GM19023 (cell line): ENCODE results near the gene SIRPA.

Source experiments
- ATAC-seq: cut with Tn5 transposase; IDR thresholded peaks from one replicate; pipeline ENCODE4 v1.9.1; 2021; ENCODE audit warnings: mild to moderate bottlenecking, moderate library complexity; ENCODE audit not compliant: unreplicated experiment

Gene SIRPA

DNA sequence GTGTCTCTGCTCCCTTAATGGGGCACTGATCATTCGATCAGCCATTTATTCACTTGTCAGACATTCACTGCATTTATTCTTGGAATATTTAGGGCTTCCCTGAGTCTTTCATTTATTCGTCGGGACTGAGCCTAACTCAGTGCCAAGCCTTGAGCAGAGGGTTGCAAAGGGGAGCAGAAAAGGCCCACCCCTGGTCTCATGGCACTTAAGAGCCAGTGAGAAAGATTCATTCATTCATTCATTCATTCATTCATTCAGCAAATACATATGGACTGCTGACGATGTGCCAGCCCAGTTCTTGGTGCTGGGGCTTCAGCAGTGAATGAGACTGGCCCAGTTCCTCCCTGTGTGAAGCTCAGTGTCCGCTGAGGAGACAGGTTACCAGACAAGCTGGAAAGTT lies 36.6 kb downstream of the SIRPA start:
- no peak for ATAC-seq

DNA sequence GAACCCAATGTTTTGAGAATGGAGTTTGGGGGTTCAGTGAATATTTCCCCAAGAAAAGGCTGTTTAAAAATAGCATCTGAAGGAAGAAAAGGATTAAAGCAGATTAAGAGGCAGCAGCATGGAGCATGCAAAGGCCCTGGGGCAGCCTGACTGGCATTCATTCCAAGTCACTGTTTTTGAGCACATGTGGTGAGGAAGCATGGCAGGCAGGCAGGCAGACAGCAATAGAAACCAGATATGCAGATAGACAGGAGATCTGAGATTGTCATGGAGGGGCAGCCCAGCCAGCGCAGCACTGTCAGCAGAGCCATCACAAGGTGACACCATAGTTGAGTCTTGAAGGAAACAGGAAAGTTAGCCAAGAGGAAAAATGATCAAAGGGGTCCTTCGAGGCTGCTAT lies 37.8 kb downstream of the SIRPA start:
- ATAC-seq, result no peak

GRCh38 chr20:1933465-1933870 lies 38.3 kb downstream of the SIRPA start:
- ATAC-seq, result no peak

DNA sequence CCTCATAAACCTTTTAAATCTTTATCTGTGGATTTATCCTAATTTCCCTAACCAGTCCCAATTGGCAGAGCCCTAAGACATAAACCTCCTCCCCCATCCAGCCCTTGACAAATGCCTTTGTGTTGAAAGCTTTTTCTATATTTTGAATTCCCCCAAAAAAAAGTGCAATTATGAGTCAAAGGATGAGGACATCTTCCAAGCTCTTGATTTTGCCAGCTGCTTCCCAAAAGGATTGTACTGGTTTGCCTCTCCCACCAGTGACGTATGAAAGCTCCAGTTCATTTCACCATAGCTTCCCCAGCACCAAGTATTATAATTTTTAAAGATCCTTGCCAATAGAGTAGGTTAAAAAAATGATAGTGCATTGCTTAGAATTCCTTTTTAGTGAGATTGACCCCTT lies 38.9 kb downstream of the SIRPA start:
- ATAC-seq, result no peak

DNA sequence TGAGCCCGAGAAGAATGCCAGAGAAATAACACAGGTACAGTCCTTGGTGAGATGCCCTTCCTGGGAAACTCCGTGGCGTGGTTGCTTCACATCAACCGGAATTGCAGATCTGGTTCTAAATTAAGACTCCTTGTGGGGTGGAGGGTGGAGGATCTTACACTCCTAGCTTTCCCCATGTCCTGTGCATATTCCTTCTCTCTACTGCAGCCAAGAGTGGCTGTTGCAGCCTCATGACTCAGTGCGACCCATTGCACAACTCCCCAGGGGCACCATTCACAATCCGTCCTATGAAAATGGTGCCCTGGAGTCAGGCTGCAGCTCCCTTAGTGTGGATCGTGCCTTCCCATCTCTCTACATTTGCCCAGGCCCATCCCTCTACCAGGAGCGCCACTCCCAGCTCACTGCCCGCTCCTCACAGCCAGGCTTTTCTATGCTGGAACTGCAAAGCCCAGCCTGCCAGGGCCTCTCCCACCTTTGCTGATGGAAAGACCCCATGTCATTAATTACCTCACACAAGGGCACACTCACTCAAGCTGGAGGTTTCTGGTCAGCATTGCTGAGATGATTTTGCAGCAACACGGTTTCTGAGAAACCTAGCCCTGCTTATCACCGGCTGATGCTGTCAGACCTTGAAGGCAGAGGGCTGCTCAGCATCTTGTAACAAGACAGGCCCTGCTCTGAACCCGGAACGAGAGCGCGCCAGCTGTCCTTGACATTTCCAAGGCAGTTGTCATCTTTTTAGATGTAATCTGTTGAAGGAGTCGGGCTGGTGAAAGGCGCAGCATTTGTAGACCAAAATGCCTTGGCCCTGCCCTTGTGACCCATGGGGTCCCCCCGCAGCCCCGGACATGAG lies 39.7 kb downstream of the SIRPA start:
- ATAC-seq, result no peak

- ATAC-seq, result no peak
Observed at GRCh38 chr20:1935696-1936366, 40.6 kb downstream of the SIRPA start.

GRCh38 chr20:1937316-1937976 lies 42.2 kb downstream of the SIRPA start:
- no peak for ATAC-seq

DNA sequence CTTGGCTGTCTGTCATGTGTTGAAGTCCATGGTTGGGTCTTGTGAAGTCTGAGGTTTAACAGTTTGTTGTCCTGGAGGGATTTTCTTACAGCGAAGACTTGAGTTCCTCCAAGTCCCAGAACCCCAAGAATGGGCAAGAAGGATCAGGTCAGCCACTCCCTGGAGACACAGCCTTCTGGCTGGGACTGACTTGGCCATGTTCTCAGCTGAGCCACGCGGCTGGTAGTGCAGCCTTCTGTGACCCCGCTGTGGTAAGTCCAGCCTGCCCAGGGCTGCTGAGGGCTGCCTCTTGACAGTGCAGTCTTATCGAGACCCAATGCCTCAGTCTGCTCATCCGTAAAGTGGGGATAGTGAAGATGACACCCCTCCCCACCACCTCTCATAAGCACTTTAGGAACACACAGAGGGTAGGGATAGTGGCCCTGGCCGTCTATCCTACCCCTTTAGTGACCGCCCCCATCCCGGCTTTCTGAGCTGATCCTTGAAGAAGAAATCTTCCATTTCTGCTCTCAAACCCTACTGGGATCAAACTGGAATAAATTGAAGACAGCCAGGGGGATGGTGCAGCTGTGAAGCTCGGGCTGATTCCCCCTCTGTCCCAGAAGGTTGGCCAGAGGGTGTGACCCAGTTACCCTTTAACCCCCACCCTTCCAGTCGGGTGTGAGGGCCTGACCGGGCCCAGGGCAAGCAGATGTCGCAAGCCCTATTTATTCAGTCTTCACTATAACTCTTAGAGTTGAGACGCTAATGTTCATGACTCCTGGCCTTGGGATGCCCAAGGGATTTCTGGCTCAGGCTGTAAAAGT lies 43.5 kb downstream of the SIRPA start:
- ATAC-seq, result no peak

DNA sequence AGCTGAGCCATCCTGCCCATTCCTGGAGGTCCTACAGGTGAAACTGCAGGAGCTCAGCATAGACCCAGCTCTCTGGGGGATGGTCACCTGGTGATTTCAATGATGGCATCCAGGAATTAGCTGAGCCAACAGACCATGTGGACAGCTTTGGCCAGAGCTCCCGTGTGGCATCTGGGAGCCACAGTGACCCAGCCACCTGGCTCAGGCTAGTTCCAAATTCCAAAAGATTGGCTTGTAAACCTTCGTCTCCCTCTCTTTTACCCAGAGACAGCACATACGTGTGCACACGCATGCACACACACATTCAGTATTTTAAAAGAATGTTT lies 44.0 kb downstream of the SIRPA start:
- ATAC-seq, result no peak

DNA sequence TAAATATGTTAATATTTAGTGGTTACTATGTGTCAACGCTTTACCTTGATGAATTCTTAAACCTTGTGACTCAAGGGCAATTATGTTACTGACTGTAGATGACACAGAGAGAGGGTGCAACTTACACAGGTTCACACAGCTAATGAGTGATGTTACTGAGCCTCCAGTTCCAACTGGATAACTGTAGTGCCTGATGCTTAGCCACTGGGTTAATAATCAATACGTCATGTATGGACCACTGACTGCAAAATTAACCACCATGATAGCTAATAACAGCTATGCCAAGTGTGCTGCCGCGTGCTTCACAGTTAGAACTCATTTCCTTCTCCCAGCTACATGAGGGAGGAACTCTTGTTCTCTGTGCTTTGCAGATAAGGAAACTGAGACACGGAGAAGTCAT lies 45.4 kb downstream of the SIRPA start:
- no peak for ATAC-seq

- ATAC-seq, result no peak
Observed at GRCh38 chr20:1941226-1941625, 46.0 kb downstream of the SIRPA start.

DNA sequence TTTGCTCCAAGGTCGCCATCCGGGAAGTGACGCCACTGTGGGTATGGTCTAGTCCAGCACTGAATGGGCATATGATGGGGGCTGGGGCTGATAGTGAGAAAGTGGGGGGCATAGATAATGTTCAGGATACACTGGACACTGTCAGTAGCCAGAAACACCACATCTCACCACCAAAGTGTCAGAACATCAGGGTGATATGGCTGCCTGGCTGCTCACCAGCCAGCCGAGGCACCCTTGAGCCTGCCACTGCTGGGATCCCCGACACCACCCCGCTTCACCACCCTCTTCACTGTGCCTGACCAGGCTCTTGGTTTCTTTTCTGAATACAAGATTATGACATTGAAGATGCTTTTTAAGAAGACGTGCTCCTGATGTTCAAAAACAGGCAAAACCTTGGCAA lies 46.9 kb downstream of the SIRPA start:
- no peak for ATAC-seq

GRCh38 chr20:1942486-1943274 lies 47.5 kb downstream of the SIRPA start:
- no peak for ATAC-seq

DNA sequence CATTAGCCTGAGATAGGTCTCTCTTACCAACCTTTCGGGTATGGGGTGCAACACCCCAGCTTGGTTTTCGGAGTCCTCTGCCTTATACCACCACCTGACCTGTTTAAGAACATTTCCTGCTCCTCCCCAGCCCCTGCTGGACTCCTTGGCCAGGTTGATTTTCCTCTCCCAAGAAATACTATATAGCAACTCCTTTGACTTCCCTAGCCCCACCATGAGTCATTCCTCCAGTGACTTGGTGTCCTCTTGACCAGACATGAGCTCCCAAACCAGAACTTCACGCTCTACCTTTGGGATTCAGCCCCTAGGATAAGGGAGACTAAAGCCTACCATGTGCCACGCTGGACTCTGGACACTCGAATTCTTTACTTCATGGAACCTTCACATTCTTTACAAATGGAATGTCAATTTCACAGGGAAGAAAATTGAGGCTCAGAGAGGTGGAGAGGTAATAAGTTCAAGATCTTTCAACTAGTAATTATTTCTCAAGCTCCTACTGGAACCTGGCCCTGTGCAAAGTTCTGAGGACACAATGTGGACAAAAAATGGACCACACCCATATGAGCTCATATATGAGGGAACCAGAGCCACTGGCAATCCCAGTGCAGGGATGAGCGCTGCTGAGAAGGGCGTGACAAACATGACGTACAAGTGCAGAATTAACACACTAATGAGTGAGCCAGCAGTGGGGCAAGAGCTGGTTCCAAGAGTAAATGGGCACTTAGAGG lies 48.2 kb downstream of the SIRPA start:
- ATAC-seq, result no peak

- no peak for ATAC-seq
Observed at GRCh38 chr20:1944345-1945091, 49.3 kb downstream of the SIRPA start.

DNA sequence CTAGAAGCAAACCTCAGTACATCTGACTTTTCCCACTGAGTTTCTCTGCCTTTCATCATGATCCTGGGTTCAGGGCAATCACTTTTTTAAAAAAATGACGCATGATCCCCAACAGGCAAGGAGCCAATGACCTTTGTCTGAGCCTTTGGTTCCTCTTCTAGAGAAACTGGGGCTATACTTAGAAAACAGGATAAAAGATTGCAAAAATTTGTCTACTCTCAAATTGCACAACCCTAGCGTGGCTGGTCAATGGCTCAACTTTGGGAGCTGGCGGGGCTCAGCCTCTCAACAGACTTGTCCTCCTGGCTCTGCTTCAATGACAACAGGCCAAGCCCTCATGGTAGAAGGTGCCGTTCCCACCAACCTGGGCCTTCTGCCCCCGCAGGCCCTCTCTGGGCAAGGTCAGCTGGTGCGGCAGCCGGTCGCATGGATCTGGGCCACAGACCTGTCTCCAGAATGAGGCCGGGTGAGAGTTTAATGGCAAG lies 50.0 kb downstream of the SIRPA start:
- ATAC-seq, result no peak

- ATAC-seq, result no peak
Observed at GRCh38 chr20:1945660-1946059, 50.5 kb downstream of the SIRPA start.

- ATAC-seq, result no peak
Observed at GRCh38 chr20:1946442-1946761, 51.2 kb downstream of the SIRPA start.
